HepG2 (cell line): ENCODE data around the gene TULP4. TPM values are rescaled to one million over a fixed set of nuclear protein-coding genes. Genes with fewer than 3 reads are reported as not detected.
A peak's percentile ranks its signal among the peaks of the same experiment; 100 is the strongest.

Experiments used
- BORCS8-MEF2B ChIP-seq: sonication (generic); formaldehyde crosslinking; IDR thresholded peaks from 2 replicates; pipeline ENCODE4 v1.8.0; 2022; ENCODE audit warnings: mild to moderate bottlenecking, missing genetic modification reagents
- CBX5 ChIP-seq: sonication (generic); formaldehyde crosslinking; IDR thresholded peaks from 2 replicates; pipeline ENCODE4 v1.4.0; 2020; ENCODE audit warnings: missing genetic modification reagents, borderline replicate concordance
- GATAD1 ChIP-seq: IDR thresholded peaks from 2 replicates; pipeline ENCODE4 v1.6.1; 2016; ENCODE audit warnings: missing genetic modification reagents, missing compliant biosample characterization
- JARID2 ChIP-seq: sonication (generic); formaldehyde crosslinking; IDR thresholded peaks from 2 replicates; pipeline ENCODE4 v1.8.1; 2023; ENCODE audit warnings: missing genetic modification reagents, inconsistent platforms; ENCODE audit not compliant: insufficient replicate concordance
- JUND ChIP-seq: sonication (generic); formaldehyde crosslinking; IDR thresholded peaks from 2 replicates; pipeline ENCODE4 v1.8.0; 2022; ENCODE audit warnings: mild to moderate bottlenecking, missing genetic modification reagents
- KAT7 ChIP-seq: IDR thresholded peaks from 2 replicates; pipeline ENCODE4 v1.6.1; 2018; ENCODE audit warnings: borderline replicate concordance, missing compliant biosample characterization
- RAD51 ChIP-seq: fragments of 450-650 bp; IDR thresholded peaks from 2 replicates; pipeline ENCODE4 v1.6.1; 2016; ENCODE audit warnings: borderline replicate concordance
- ZFP37 ChIP-seq: sonication (generic); formaldehyde crosslinking; IDR thresholded peaks from 2 replicates; pipeline ENCODE4 v1.4.0; 2020; ENCODE audit warnings: missing genetic modification reagents, borderline replicate concordance
- ZNF224 ChIP-seq: sonication (generic); formaldehyde crosslinking; IDR thresholded peaks from 2 replicates; pipeline ENCODE4 v1.5.0; 2020; ENCODE audit warnings: mild to moderate bottlenecking, missing genetic modification reagents
- ZNF225 ChIP-seq: sonication (generic); formaldehyde crosslinking; IDR thresholded peaks from 2 replicates; pipeline ENCODE4 v1.4.0; 2020; ENCODE audit warnings: mild to moderate bottlenecking, missing genetic modification reagents
- ZNF230 ChIP-seq: sonication (generic); formaldehyde crosslinking; IDR thresholded peaks from 2 replicates; pipeline ENCODE4 v1.4.0; 2020; ENCODE audit warnings: mild to moderate bottlenecking, missing genetic modification reagents
- ZNF24 ChIP-seq: fragments of 450-650 bp; IDR thresholded peaks from 2 replicates; pipeline ENCODE4 v1.6.1; 2017; ENCODE audit warnings: antibody characterized with exemption, mild to moderate bottlenecking
- ZNF296 ChIP-seq: sonication (generic); formaldehyde crosslinking; conservative IDR thresholded peaks from 2 replicates; pipeline ENCODE4 v1.5.0; 2020; ENCODE audit warnings: mild to moderate bottlenecking, missing genetic modification reagents
- ZNF614 ChIP-seq: IDR thresholded peaks from 2 replicates; pipeline ENCODE4 v1.6.1; 2018; ENCODE audit warnings: missing biosample characterization, missing genetic modification reagents, inconsistent platforms, borderline replicate concordance
- ZNF891 ChIP-seq: sonication (generic); formaldehyde crosslinking; IDR thresholded peaks from 2 replicates; pipeline ENCODE4 v1.5.0; 2020; ENCODE audit warnings: mild to moderate bottlenecking, missing genetic modification reagents
- polyA plus RNA-seq, 8 experiments: library from polyadenylated mRNA; depleted of rRNA in 3 of 8; stranded (reverse) in 7 of 8; unstranded in 1 of 8; fragments of >200 nt; fragmentation: Illumina TruSeq in 4 of 8; extraction: Trizol in 4 of 8; gene quantifications; 2 replicates each; pipeline versions ENCODE4 v1.2.1 to v1.2.3, GENCODE V29; 2011 to 2016; ENCODE audit warnings: low read depth in 4 of 8, missing spikeins in 1 of 8, mixed read lengths in 1 of 8; ENCODE audit not compliant: insufficient read depth in 1 of 8
- total RNA-seq, 5 experiments: library from RNA; depleted of rRNA; stranded (reverse); fragments of >200 nt; fragmentation: Illumina TruSeq; extraction: Trizol; gene quantifications; 2 replicates each; pipeline ENCODE4 v1.2.3, GENCODE V29; 2016; ENCODE audit warnings: low read depth in 1 of 5
- TF ChIP-seq, protein P1 (sequence below): sonication (generic); formaldehyde crosslinking; IDR thresholded peaks from 2 replicates; pipeline ENCODE4 v1.4.0; 2020; ENCODE audit warnings: mild to moderate bottlenecking, missing genetic modification reagents, borderline replicate concordance
- TF ChIP-seq, protein P2 (sequence below): sonication (generic); formaldehyde crosslinking; IDR thresholded peaks from 2 replicates; pipeline ENCODE4 v1.8.1; 2023; ENCODE audit warnings: mild to moderate bottlenecking, missing genetic modification reagents
- TF ChIP-seq, protein P3 (sequence below): sonication (generic); formaldehyde crosslinking; IDR thresholded peaks from 2 replicates; pipeline ENCODE4 v1.5.1; 2020; ENCODE audit warnings: mild to moderate bottlenecking, missing genetic modification reagents, borderline replicate concordance
- TF ChIP-seq, protein P4 (sequence below): IDR thresholded peaks from 2 replicates; pipeline ENCODE4 v1.6.1; 2012; ENCODE audit warnings: inconsistent platforms
- TF ChIP-seq, protein P5 (sequence below): sonication (generic); formaldehyde crosslinking; IDR thresholded peaks from 2 replicates; pipeline ENCODE4 v1.8.1; 2023; ENCODE audit warnings: missing genetic modification reagents, inconsistent platforms, borderline replicate concordance

The TULP4 gene
- total and polyA plus RNA-seq, 2 of the 13 experiments (the other 11 are each of a cell fraction or from before 2014, with no cell fraction given), result 21.1 to 122 TPM

DNA sequence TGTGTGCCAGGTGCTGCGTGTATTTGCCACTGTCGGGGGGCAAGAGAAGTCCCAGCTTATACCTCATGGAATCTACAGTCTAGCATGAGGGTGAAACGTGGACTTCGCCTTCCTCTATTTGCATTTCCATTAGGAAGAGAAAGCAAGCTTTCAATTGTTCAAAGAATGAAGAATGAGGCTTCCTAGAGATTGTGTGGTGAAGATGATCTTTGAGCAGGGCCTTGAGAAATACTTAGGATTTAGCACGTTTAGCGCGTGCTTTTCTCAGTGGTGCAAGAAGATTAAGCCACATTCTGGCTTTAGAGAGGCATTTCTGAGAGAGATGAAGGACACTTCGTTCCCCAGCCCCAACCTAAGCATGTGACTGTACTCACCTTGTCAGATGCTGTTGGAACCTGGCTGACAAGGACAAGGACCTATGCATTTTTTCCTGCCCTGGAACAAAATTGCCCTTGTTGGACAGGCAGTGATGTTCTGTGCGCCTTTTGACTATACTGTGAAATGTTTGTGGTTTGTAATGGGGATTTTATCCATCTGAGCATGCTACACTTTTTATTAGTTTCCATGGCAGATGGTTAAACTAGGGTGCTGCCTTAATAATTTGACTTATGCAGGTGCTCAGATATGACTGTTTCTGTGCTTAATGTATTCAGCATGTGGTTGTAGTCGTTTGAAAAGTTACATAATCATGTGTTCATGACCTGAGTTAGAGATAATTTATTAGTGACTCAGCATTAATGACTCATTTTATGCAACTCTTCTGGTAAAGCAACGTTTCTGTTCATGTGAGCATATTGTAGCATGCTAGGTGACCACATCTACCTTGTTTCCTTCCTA lies 10.7 kb downstream of the TULP4 start (continued):
- TF ChIP-seq, protein P1, sequence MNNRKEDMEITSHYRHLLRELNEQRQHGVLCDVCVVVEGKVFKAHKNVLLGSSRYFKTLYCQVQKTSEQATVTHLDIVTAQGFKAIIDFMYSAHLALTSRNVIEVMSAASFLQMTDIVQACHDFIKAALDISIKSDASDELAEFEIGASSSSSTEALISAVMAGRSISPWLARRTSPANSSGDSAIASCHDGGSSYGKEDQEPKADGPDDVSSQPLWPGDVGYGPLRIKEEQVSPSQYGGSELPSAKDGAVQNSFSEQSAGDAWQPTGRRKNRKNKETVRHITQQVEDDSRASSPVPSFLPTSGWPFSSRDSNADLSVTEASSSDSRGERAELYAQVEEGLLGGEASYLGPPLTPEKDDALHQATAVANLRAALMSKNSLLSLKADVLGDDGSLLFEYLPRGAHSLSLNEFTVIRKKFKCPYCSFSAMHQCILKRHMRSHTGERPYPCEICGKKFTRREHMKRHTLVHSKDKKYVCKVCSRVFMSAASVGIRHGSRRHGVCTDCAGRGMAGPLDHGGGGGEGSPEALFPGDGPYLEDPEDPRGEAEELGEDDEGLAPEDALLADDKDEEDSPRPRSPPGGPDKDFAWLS, result no peak
- 0 out of 2 replicates have a peak, but pooled peaks have one; percentile 72 for TF ChIP-seq ZFP37 (CRISPR knock-in tag)
- TF ChIP-seq, protein P2, sequence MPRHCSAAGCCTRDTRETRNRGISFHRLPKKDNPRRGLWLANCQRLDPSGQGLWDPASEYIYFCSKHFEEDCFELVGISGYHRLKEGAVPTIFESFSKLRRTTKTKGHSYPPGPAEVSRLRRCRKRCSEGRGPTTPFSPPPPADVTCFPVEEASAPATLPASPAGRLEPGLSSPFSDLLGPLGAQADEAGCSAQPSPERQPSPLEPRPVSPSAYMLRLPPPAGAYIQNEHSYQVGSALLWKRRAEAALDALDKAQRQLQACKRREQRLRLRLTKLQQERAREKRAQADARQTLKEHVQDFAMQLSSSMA (CRISPR knock-in tag), result 0 out of 2 replicates have a peak, but pooled peaks have one; percentile 52
- TF ChIP-seq RAD51, result no peak
- no peak for TF ChIP-seq ZNF891 (CRISPR knock-in tag)
- TF ChIP-seq GATAD1 (CRISPR knock-in tag), result peak; percentile 60; the same call in 1 of the 2 replicates
- TF ChIP-seq ZNF224 (CRISPR knock-in tag), result no peak
- TF ChIP-seq BORCS8-MEF2B, result peak; percentile 57; the same call in 1 of the 2 replicates
- peak; percentile 51 for TF ChIP-seq ZNF230
- no peak for TF ChIP-seq ZNF24
- no peak for TF ChIP-seq JUND
- TF ChIP-seq, protein P3, sequence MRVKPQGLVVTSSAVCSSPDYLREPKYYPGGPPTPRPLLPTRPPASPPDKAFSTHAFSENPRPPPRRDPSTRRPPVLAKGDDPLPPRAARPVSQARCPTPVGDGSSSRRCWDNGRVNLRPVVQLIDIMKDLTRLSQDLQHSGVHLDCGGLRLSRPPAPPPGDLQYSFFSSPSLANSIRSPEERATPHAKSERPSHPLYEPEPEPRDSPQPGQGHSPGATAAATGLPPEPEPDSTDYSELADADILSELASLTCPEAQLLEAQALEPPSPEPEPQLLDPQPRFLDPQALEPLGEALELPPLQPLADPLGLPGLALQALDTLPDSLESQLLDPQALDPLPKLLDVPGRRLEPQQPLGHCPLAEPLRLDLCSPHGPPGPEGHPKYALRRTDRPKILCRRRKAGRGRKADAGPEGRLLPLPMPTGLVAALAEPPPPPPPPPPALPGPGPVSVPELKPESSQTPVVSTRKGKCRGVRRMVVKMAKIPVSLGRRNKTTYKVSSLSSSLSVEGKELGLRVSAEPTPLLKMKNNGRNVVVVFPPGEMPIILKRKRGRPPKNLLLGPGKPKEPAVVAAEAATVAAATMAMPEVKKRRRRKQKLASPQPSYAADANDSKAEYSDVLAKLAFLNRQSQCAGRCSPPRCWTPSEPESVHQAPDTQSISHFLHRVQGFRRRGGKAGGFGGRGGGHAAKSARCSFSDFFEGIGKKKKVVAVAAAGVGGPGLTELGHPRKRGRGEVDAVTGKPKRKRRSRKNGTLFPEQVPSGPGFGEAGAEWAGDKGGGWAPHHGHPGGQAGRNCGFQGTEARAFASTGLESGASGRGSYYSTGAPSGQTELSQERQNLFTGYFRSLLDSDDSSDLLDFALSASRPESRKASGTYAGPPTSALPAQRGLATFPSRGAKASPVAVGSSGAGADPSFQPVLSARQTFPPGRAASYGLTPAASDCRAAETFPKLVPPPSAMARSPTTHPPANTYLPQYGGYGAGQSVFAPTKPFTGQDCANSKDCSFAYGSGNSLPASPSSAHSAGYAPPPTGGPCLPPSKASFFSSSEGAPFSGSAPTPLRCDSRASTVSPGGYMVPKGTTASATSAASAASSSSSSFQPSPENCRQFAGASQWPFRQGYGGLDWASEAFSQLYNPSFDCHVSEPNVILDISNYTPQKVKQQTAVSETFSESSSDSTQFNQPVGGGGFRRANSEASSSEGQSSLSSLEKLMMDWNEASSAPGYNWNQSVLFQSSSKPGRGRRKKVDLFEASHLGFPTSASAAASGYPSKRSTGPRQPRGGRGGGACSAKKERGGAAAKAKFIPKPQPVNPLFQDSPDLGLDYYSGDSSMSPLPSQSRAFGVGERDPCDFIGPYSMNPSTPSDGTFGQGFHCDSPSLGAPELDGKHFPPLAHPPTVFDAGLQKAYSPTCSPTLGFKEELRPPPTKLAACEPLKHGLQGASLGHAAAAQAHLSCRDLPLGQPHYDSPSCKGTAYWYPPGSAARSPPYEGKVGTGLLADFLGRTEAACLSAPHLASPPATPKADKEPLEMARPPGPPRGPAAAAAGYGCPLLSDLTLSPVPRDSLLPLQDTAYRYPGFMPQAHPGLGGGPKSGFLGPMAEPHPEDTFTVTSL, result peak; percentile 97
- TF ChIP-seq, protein P4, sequence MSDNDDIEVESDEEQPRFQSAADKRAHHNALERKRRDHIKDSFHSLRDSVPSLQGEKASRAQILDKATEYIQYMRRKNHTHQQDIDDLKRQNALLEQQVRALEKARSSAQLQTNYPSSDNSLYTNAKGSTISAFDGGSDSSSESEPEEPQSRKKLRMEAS, result peak; percentile 95
- TF ChIP-seq ZNF614, result peak; percentile 75
- TF ChIP-seq ZNF296, result no peak
- TF ChIP-seq, protein P5, sequence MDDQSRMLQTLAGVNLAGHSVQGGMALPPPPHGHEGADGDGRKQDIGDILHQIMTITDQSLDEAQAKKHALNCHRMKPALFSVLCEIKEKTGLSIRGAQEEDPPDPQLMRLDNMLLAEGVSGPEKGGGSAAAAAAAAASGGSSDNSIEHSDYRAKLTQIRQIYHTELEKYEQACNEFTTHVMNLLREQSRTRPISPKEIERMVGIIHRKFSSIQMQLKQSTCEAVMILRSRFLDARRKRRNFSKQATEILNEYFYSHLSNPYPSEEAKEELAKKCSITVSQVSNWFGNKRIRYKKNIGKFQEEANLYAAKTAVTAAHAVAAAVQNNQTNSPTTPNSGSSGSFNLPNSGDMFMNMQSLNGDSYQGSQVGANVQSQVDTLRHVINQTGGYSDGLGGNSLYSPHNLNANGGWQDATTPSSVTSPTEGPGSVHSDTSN (CRISPR knock-in tag), result no peak
- peak; percentile 71; the same call in 1 of the 2 replicates for TF ChIP-seq CBX5 (CRISPR knock-in tag)
- TF ChIP-seq JARID2 (CRISPR knock-in tag), result no peak
- TF ChIP-seq KAT7 (CRISPR knock-in tag), result peak; percentile 68
- no peak for TF ChIP-seq ZNF225 (CRISPR knock-in tag)
